GM18505 (cell line): Measurements from ENCODE around the gene OR2D2.

Experiments
- ATAC-seq: cut with Tn5 transposase; IDR thresholded peaks from one replicate; pipeline ENCODE4 v1.9.1; 2021; ENCODE audit not compliant: unreplicated experiment
- POLR2A ChIP-seq: IDR thresholded peaks from 4 replicates; pipeline ENCODE4 v1.6.1; 2011; ENCODE audit warnings: borderline replicate concordance; ENCODE audit not compliant: insufficient read depth, insufficient read length; ENCODE audit errors: extremely low read depth

The OR2D2 gene, protein sequence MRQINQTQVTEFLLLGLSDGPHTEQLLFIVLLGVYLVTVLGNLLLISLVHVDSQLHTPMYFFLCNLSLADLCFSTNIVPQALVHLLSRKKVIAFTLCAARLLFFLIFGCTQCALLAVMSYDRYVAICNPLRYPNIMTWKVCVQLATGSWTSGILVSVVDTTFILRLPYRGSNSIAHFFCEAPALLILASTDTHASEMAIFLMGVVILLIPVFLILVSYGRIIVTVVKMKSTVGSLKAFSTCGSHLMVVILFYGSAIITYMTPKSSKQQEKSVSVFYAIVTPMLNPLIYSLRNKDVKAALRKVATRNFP

DNA sequence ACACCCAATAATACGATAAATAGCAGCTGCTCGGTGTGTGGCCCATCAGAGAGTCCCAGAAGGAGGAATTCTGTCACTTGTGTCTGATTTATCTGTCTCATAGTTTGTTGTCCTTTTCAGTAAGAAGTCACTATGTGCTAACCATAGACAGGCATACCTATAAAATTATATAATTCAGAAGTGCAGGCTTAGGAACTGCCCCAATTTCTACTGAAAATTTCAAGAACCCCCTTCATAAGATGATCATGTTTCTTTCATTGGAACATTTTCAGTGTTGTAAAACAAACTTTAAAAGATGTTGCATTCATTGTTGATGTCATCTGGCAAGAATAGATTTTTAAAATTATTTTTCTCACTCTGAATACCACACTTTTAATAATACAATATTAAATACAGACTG is at the start of gene OR2D2:
TSS of gene OR2D2 (minus strand) at position 101 of the 400 bp plus-strand sequence. CDS start at position 101, 0 bp downstream.
- TF ChIP-seq POLR2A = no peak
- no peak for ATAC-seq

DNA sequence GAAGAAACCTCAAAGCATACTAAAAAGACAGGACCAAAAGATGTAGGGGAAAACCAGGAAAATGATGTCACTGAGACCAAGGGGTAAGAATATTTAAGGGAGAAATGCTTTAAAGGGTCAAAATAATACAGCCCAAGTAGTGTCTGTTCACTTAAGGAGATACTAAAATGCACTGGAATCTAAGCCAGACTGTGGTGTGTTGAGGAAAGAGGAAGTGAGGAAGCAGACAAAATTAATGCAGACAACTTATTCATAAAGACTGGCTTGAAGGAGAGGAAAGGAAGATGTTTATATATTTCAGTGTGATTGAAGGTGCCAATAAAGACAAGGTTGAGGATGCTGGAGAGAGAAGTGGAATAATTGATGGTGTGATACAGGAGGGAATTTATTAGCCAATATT is 49.7 kb upstream of the OR2D2 start:
- TF ChIP-seq POLR2A = no peak
- no peak for ATAC-seq

DNA sequence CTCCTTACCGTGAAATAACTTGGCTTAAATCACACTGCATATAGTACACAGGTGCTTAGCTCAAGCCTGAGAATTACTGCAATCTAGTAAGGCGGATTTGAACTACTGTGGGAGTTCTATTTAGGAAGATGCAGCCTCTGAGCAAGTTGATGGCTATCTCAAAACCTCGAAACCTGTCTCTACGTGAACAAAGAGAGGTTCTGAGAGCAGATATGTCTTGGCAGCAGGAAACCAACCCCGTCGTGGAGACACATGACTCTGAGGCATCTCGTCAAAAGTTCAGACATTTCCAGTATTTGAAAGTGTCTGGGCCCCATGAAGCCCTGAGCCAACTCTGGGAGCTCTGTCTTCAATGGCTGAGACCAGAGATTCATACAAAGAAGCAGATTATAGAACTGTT is 39.8 kb upstream of the OR2D2 start:
- TF ChIP-seq POLR2A = no peak
- ATAC-seq = no peak

DNA sequence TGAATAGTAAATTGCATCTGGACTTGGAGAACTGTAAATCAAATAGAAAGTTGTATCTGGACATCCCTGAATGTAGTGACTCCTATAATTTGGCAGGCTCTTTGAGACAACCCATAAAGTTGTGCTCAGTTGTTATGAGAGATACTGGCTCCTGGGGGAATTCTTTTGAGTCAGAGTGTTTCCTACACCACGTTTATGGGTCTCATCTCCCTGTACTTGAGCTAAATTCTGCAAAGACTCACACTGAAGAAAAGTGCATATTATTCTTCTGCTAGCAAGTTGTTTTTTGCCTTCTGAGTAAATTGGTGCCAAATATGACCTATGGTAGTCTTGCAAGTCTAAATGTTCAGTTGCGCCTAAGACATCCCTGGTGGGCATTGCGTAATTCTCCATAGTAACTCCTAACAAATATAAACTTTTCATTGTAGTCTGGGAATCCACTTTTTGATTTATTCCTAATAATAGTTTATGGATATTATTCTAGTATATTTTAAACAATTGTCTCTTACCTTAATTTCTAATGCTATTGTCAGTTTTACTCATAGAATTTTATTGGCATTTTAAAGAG is 38.9 kb upstream of the OR2D2 start:
- ATAC-seq = no peak
- no peak for TF ChIP-seq POLR2A

DNA sequence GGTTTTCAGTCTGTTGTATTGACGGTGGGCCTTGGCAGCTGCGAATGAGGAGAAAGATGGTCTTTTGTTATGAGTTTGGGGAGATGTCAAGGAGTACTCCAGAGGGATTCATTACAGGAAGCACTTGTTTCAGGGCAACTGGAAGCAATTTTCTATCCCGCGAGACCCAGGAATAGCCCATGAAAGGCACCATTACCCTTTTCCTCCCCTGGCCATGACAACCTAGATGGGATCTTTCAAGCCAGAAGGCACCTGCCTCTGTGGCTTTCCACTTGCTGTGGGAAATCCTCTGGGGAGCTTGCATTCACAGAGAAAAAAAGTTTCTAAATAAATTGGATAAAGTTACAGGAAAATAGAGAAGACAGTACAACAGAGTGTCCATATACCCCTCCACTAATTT is 36.6 kb upstream of the OR2D2 start:
- ATAC-seq = no peak
- TF ChIP-seq POLR2A = no peak

DNA sequence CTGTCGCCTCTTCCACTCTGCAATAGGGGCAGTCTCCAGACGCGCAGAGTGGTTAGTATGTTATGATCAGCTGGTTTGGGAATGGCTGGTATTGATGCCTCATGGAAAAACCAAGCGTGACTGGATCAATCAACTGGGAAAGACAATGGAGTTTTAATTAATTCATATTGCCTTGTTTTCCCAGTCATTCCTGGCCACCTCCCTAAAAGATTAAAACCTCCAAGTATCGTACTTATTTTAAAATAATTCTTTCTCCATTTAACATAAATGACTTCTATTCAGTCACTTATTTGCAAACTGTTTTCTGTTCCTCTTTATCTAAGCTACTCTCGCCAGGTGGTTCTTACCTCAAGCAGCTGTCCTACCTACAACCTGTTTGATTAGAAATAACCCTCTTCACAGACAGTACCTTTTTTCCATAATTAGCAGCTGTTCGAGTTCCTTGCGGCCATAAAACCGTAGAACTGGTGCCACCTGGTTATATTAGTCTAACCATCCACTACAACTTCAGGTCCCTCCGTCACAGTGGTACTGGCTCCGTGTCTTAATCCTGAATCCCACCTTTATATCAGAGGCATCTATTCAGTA is 34.8 kb upstream of the OR2D2 start:
- no peak for TF ChIP-seq POLR2A
- peak; percentile 56 for ATAC-seq

DNA sequence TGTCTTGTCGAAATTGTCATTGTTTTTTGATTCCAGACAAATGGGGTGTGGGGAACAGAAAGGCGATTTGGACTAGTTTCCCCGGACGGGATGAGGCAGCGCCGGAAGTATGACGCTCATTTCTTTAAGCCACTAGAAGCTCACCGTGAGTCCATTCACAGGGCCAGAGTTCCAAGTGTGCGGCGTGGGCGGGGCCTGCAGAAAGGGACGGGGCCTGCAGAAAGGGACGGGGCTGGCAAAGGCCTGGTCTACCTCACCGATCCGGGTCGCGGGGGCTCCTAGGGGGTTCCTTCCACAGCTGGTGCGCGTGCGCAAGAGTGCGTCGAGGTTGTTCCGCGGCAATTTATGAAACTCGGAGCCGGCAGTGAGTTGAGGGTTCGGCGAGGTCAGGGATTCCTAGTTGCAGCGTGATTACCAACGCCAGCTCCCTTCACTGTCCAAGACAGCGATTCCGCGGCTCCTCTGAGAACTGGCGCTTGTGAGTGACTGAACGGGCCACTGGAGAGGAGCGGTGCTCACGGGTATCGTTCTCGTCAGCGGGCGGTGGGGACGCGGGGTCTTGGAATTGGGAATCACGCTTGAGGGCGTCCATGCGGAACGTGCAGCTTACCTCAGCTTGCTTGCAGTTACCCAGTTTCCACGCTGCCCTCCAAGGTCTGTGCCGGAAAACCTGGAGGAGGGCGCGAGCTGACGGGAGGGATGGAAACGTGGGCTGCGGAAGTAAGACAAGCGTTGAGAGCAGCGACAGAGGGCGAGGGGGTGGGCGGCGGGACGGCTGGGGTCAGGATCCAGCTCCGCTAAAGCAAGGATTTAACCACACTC is 34.1 kb upstream of the OR2D2 start, which contains the start of gene ZNF215:
TSS of gene ZNF215 (plus strand) at position 219 of the 822 bp plus-strand sequence. CDS start 5,847 bp downstream, outside the sequence.
- TF ChIP-seq POLR2A = peak; percentile 57
- peak; percentile 69 for ATAC-seq

DNA sequence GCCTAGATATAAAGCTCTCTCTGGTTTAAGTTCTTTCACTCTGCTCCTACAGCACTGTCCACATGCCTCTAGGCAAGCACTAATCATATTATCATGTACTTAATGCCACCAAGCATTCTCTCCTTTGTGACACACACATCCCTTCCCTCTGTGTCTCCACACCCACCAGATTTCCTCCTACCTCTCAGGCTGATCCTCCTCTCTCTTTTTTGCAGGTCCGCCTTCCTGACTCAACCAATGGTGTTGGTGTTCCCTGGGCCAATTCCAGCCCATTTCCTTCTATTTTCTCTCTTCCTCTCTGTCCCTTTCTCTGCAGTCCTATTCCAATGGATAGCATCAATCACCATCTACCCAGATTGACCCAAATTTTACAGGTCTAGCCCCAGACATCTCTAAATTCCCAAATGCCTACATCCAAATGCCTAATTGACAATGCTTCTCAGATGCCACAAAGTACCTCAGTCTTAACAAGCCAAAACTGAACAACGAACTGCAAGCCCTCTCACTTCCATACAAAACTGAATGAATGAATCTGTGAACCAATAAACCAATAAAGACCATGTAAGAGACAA is 33.4 kb upstream of the OR2D2 start:
- no peak for TF ChIP-seq POLR2A
- no peak for ATAC-seq

DNA sequence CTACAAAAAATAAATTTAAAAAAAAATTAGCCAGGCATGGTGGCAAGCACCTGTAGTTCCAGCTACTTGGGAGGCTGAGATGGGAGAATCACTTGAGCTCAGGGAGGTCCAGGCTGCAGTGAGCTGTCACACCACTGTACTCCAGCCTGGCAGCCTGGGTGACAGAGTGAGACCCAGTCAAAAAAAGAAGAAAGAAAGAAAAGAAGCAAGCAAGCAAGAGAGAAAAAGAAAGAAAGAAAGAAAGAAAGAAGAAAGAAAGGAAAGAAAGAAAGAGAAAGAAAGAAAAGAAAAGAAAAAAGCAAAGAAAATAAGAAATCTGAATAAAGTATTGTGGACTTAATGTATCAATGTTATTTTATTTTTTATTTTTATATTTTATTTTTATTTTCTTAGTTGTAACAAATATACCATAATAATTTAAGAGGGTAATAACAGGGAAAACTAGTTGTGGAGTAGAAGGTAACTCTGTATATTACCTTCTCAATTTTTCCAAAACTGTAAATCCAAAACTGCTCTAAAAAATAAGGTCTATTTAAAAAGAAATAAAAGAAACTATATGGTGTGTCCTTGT is 32.8 kb upstream of the OR2D2 start:
- TF ChIP-seq POLR2A = no peak
- ATAC-seq = no peak

DNA sequence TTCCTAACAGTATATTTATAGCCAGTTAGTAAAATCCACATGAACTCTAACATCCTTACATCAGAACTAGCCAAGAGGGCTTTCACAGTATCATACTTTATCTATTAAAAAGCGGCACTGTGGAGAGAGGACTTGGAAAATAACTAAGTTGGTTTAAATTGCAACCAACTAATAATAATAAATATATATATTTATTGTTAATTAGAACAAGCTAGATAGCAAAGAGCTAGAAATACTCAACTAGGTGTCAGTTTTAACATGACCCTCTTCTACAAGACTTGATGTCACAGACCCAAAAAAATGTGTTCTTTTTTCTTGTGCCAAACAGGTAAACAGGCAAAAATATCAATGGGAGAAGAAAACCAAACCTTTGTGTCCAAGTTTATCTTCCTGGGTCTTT is 28.4 kb upstream of the OR2D2 start, which contains the start of gene OR2D3:
TSS of gene OR2D3 (plus strand) at position 301 of the 400 bp plus-strand sequence. CDS start at position 301, 0 bp downstream.
- ATAC-seq = no peak
- TF ChIP-seq POLR2A = no peak

DNA sequence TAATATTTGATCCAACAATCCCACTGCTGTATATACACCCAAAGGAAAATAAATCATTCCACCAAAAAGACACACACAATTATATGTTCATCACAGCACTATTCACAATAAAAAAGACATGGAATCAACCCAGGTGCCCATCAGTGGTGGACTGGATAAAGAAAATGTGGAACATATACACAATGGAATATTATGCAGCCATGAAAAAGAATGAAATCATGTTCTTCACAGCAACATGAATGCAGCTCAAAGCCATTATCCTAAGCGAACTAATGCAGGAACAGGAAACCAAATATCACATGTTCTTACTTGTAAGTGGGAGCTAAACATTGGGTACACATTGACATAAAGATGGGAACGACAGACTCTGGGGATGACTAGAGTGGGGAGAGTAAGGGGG is 27.4 kb upstream of the OR2D2 start:
- no peak for TF ChIP-seq POLR2A
- ATAC-seq = no peak

DNA sequence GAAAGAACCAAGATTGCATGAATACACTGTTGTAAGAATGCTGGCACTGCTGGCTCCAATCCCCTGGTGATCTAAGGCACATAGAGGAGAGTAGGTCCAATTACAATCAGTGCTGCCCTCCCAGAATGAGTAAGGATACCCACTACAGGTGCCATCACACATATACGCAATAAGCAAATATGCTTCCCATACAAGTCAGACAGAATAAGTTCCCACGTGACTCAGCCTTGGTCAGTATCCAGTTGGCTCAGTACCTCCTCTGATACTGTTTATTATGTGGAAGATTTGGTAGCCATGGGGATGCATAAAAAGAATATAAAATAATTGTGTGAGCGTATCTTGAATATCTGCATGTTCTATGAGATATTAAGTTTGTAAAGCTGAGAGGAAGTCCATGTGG is 19.6 kb upstream of the OR2D2 start:
- ATAC-seq = no peak
- no peak for TF ChIP-seq POLR2A
